ENCODE data around the gene RNASET2. TPM values are rescaled to one million over a fixed set of nuclear protein-coding genes. Genes with fewer than 3 reads are reported as not detected.

RNASET2 gene
- total and polyA plus RNA-seq, 2 donors (not counting 1 experiment from before 2014, with no cell fraction given): 12.9 to 18.0 TPM

- peak in 1 of 2 donors; percentile 7 for DNase-seq (ENCODE audit: low read depth in 2 of 2)
- Histone ChIP-seq H3K4me3 (replicated peaks in 1 of 4; ENCODE audit: control extremely low read depth in 1 of 4, insufficient read depth in 1 of 4, low read depth in 3 of 4, low read length in 4 of 4) (no peak overlapping the region), H3K27ac (ENCODE audit: insufficient read depth, low read length) (no peak overlapping the region), H3K9ac (ENCODE audit: insufficient read depth, low read length) (no peak overlapping the region), H3K27me3 (ENCODE audit: control insufficient read depth, insufficient read depth, low read length) (no peaks in the 10 kb centered on the region), H3K79me2 (ENCODE audit: control insufficient read depth, insufficient read depth, low read length) (no peaks in the 10 kb centered on the region), H2AFZ (ENCODE audit: low read length) (no peak overlapping the region), H3K4me1 (ENCODE audit: control insufficient read depth, extremely low read depth, insufficient read depth, low read length) (no peaks in the 10 kb centered on the region), H4K20me1 (ENCODE audit: control insufficient read depth, extremely low read depth, insufficient read depth, low read length) (no peaks in the 10 kb centered on the region), H3K36me3 (ENCODE audit: control insufficient read depth, insufficient read depth, low read length) (no peaks in the 10 kb centered on the region), H3K9me3 (ENCODE audit: control insufficient read depth, insufficient read depth, low read depth, low read length) (no peaks in the 10 kb centered on the region), H3K4me2 (ENCODE audit: extremely low read depth, insufficient read depth, low read length) (no peak overlapping the region)
- no peak for TF ChIP-seq EZH2 (IDR thresholded peaks at IDR 0.05; ENCODE audit: low read length, missing control alignments)
- TF ChIP-seq, protein P1, sequence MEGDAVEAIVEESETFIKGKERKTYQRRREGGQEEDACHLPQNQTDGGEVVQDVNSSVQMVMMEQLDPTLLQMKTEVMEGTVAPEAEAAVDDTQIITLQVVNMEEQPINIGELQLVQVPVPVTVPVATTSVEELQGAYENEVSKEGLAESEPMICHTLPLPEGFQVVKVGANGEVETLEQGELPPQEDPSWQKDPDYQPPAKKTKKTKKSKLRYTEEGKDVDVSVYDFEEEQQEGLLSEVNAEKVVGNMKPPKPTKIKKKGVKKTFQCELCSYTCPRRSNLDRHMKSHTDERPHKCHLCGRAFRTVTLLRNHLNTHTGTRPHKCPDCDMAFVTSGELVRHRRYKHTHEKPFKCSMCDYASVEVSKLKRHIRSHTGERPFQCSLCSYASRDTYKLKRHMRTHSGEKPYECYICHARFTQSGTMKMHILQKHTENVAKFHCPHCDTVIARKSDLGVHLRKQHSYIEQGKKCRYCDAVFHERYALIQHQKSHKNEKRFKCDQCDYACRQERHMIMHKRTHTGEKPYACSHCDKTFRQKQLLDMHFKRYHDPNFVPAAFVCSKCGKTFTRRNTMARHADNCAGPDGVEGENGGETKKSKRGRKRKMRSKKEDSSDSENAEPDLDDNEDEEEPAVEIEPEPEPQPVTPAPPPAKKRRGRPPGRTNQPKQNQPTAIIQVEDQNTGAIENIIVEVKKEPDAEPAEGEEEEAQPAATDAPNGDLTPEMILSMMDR (conservative IDR thresholded peaks at IDR 0.05 in 1 of 2, IDR thresholded peaks at IDR 0.05 in 1 of 2; ENCODE audit: low read depth in 1 of 2, low read length in 2 of 2): no peak
These were observed 45.1 kb downstream of the RNASET2 start for GRCh38 chr6:166911248-166911677.

DNA sequence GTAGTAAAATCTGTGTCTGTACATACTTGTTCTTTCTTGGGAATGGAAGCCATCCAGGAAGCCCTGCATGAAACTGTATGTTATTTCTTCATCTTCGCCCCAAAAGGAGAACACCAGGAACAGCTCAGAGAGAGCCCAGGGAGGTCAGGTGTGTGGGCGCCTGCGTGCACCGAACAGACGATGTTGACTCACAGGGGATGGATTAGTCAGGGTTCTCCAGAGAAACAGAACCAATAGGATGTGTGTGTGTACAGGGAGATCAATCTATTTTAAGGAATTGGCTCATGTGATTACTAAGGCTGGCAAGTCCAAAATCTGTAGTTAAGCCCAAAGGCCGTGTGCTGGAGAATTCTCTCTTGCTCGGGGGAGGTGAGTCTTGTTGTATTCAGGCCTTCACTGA, 45.7 kb downstream of the RNASET2 start:
- Histone ChIP-seq H3K4me2 (ENCODE audit: extremely low read depth, insufficient read depth, low read length) (no peak overlapping the region), H3K9me3 (ENCODE audit: control insufficient read depth, insufficient read depth, low read depth, low read length) (no peaks in the 10 kb centered on the region), H3K9ac (ENCODE audit: insufficient read depth, low read length) (no peak overlapping the region), H3K27me3 (ENCODE audit: control insufficient read depth, insufficient read depth, low read length) (no peaks in the 10 kb centered on the region), H2AFZ (ENCODE audit: low read length) (no peak overlapping the region), H3K4me1 (ENCODE audit: control insufficient read depth, extremely low read depth, insufficient read depth, low read length) (no peaks in the 10 kb centered on the region), H3K27ac (ENCODE audit: insufficient read depth, low read length) (no peak overlapping the region), H3K36me3 (ENCODE audit: control insufficient read depth, insufficient read depth, low read length) (no peaks in the 10 kb centered on the region), H3K4me3 (replicated peaks in 1 of 4; ENCODE audit: control extremely low read depth in 1 of 4, insufficient read depth in 1 of 4, low read depth in 3 of 4, low read length in 4 of 4) (no peak overlapping the region), H3K79me2 (ENCODE audit: control insufficient read depth, insufficient read depth, low read length) (no peaks in the 10 kb centered on the region), H4K20me1 (ENCODE audit: control insufficient read depth, extremely low read depth, insufficient read depth, low read length) (no peaks in the 10 kb centered on the region)
- TF ChIP-seq, protein P1 (conservative IDR thresholded peaks at IDR 0.05 in 1 of 2, IDR thresholded peaks at IDR 0.05 in 1 of 2; ENCODE audit: low read depth in 1 of 2, low read length in 2 of 2): no peak
- no peak for TF ChIP-seq EZH2 (IDR thresholded peaks at IDR 0.05; ENCODE audit: low read length, missing control alignments)
- peak in 1 of 2 donors; percentile 64 for DNase-seq (ENCODE audit: low read depth in 2 of 2)

DNA sequence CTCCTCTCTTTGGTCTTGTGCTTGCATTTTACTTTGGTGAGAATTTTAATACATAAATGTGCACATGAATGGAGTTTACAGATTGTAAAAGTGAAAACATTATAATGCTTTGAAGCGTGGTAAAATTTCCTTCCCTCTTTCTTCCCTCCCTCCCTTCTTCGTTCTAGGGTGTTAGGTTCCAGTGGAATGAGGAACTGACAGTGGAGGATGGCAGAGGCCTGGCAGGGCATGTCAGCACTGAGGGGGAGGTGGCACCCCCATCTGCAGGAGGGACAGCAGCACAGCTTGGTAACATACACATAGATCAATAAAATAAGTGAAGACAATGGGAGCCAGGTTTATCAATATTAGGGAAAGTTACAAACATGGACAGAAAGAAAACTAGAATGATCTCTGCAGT, 47.5 kb downstream of the RNASET2 start:
- H3K9me3 ChIP-seq (ENCODE audit: control insufficient read depth, insufficient read depth, low read depth, low read length): no peaks in the 10 kb centered on the region
- H3K27me3 ChIP-seq (ENCODE audit: control insufficient read depth, insufficient read depth, low read length): no peaks in the 10 kb centered on the region
- no peak overlapping the region for H2AFZ ChIP-seq (ENCODE audit: low read length)
- no peaks in the 10 kb centered on the region for H3K36me3 ChIP-seq (ENCODE audit: control insufficient read depth, insufficient read depth, low read length)
- H3K27ac ChIP-seq (ENCODE audit: insufficient read depth, low read length): no peak overlapping the region
- no peak overlapping the region for H3K9ac ChIP-seq (ENCODE audit: insufficient read depth, low read length)
- DNase-seq (ENCODE audit: low read depth in 2 of 2): no peak
- H3K79me2 ChIP-seq (ENCODE audit: control insufficient read depth, insufficient read depth, low read length): no peaks in the 10 kb centered on the region
- H4K20me1 ChIP-seq (ENCODE audit: control insufficient read depth, extremely low read depth, insufficient read depth, low read length): no peaks in the 10 kb centered on the region
- no peak overlapping the region for H3K4me2 ChIP-seq (ENCODE audit: extremely low read depth, insufficient read depth, low read length)
- no peaks in the 10 kb centered on the region for H3K4me1 ChIP-seq (ENCODE audit: control insufficient read depth, extremely low read depth, insufficient read depth, low read length)
- TF ChIP-seq, protein P1 (conservative IDR thresholded peaks at IDR 0.05 in 1 of 2, IDR thresholded peaks at IDR 0.05 in 1 of 2; ENCODE audit: low read depth in 1 of 2, low read length in 2 of 2): no peak
- TF ChIP-seq EZH2 (IDR thresholded peaks at IDR 0.05; ENCODE audit: low read length, missing control alignments): no peak
- H3K4me3 ChIP-seq (replicated peaks in 1 of 4; ENCODE audit: control extremely low read depth in 1 of 4, insufficient read depth in 1 of 4, low read depth in 3 of 4, low read length in 4 of 4): no peak overlapping the region
